ENCODE data around the gene PTGER3.

The PTGER3 gene

DNA sequence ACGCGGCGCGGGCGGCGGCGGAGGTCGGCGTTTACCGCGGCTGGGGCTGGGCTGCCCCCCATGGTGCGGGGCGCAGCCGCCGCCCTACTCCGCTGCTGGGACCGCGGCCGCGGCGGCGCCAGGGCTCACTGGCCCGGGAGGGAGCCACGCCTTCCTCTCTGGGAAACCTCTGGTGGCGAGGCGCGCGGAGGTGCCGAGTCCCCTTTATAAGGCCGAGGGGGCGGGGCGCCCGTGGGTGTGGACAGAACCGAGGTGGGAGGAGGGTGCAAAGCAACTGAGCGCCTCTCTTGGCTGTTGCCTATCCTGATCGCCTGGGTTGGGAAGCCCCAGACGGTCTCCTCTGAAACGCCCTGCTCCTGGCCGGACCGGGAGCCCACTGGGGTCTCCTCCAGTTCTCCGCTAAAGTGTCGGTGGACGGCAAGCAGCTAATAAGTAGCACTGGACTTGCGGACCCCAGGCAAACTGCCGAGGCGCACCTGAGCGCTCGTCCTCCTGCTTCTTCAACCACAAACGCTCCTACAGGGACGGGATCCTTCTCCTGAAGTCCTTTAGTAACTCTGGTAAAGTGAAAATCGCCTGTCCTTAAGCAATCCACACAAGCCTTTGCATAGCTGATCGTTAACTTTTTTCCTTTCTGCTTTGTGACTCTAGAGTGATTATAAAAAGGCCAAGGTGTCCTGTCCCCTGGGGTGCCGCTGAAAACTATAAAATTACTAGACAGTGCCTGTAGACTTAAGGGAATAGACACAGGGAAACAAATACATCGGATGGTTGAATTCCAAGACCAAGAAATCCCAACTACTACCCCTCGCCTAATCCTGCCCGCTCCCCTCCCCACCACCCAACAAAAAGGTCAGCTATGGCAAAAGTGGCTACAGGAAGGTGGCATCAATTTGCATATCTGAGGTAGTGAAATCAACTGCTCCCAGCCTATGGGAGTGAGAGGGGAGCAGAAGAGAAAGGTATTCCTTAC lies at the start of gene PTGER3:
Gene PTGER3, minus strand, starts transcription at position 182 of the 973 bp plus-strand sequence. CDS start 239 bp downstream, outside the sequence.
- DNase-seq: peak; percentile 53

DNA sequence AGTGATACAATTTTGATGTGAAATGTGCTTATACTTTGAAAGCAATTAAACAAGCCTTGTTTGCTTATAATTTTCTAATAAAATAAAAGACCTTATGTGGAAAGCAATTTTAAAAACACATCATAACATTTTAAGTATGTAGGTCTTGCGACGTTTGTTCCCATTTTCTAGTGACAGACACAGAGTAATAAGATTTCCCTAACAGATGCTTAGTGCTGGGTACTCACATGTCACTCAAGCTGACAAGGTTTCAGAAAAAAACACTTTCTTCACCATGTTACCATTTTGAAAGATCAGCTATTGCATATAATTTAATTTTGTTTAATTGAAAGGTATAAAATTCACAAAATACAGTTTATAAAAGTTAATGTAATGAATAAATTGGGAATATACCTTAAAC lies 47.3 kb upstream of the PTGER3 start:
- no peak for DNase-seq

DNA sequence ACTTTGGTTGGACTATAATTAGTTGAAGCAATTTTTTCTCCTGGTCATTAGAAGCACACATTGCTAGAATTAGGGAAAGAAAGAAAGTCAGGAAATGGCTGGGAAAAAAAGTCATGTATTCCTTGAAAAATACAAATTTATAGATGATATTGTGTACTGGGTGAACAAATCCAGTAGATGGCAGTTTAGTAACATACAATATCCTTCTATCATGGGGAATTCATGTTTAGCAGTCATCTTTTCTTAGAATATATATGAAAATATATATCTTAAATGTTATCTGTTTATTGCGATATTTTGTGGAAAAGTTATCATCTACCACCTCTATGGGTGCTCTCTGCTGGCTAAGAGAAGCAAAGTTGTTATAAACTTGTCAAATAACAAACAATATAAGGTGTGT lies 46.3 kb upstream of the PTGER3 start:
- no peak for DNase-seq

DNA sequence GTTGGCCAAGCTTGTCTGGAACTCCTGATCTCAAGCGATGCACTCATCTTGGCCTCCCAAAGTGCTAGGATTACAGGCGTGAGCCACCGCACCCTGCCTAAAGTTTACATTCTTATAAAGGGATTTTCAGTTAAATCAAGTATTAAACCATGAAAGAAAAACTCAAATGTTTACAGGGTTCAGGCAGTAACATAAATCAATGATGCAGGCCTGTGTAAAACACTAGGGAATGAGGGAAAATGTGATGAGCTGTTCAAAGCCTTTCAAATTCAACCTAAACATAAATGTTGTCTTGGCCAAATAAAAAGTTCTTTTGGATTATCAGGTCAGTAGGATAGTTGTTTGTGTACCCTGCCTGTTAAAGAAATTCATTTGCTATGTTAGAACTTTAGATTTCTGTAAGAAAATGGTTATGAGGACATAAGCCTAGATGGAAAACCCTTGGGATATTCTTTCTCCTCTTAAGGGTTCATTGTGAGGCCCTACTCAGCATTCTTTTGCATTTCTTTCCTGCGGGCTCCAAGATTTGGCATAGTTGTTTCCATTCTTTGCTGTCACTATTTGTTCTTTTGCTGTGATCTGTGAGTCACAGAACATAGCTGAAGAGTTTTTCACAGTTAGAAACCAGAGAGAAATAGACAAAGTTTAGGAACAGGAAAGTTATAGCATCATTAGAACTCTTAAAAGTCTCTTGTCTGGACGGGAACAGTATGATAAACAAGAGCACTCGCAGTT lies 42.1 kb upstream of the PTGER3 start:
- no peak for DNase-seq

DNA sequence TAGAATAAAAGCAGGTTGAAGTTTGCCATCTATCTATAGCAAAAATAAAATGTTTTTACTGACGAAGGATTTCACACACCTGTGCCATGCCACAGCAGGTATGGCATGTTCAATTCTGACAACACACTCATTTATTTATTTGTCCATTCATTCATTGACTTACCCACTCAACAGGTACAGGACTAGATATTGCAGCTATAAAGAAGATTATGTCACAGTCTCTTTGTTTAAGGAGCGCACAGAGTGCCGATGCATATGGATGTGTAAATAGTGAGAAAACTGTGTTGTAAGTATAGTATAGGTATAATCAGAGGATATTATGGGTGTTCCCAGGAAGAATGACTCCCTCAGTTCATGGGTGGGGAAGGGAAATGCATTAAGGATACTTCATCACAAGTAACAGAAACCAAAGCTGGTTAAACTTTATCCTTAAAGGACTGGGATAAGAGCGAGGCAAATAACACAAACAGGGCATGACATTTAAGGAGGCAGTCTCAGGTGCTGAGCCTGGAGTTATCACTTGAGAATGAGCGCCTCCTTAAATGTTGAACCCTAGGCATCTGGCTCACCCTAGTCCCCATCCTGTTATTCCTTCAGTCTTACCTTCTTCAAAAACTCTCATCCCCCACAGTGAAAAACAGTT lies 41.1 kb upstream of the PTGER3 start:
- no peak for DNase-seq

DNA sequence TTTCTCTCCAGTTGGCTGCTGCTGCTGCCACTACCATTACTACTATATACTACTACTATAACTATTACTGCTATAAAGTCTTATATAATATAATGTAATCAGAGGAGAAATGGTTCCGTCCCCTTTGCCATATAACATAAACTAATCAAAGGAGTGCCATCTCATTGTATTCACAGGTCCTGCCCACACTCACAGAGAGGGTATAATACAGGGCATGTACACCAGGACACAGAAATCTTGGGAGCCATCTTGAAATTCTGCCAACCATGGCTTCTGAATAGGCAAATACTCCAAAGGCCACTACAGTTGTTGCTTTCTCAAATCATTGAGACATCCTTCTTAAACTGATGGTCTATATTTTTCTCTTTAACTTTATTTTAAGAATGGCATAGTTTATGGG lies 40.1 kb upstream of the PTGER3 start:
- DNase-seq: no peak

DNA sequence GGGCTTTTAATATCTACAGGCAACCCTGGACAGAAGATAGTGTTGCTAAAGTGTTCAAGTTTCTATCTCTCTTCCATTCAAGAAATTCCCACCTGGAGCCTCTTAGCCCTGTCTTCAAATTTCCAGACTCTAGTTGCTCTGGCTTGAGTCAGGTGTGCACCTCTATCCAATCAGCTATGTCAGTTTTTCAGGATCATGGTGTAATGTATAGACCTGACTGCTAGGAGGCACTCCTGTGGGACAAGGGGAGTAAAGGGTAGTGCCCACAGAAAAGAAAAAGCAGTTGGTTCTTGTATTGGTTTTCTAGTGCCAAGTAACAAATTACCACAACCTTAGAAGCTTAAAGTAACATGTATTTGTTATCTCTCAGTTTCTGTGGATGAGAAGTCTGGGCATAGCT lies 39.4 kb upstream of the PTGER3 start:
- DNase-seq: no peak

DNA sequence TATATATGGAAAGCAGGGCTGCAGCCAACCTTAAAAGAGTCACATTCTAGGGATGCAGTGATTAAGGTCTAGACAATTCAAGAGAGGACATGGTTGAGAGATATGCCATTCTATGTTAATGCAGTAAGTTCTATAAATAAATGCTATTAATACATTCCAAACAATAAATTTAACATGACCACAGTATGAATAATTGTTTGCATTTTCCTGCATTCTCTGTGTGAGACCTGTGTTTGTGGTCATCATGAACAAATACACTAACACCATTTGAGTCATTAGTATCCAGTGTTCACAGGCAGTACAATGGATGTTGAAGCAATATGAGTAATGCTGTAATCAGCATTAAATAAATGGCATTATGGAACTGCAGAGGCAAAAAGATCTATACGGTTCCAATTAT lies 38.7 kb upstream of the PTGER3 start:
- DNase-seq: no peak

DNA sequence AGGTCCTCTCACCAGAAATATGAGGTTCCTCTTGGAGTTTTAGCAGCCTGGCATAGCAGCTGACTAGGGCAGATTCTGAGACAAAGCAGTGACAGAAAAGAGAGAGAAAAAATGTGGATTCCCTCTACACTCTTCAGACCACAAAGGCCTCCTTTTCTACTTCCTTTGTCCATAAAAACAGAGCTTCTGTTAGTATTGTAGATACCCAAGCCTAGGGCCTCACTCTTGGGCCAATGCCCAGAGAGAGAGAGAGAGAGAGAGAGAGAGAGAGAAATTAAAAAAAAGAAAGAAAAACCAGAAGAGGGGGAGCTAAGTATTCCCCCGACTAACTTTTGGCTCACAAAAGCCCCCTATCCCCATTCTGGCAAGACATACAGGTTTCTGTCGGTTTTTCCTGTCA lies 35.7 kb upstream of the PTGER3 start:
- no peak for DNase-seq

DNA sequence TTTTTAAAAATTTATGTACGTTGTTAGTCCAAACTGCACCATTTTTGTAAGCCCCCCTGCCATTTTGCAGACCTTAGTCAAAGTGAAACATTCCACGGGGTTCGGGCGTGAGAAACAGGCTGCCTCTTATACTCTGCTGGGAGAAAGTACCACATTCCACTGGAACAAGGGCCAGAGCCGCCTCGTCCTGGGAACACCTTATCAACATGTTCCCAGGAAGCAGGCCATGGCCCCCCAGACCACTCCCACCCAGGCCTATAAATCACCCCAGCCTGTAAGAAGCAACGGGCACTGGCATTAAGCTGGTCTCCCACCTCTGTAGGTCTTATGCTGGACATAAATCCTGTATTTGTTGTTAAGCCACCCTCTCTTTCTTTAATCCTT lies 34.1 kb upstream of the PTGER3 start:
- DNase-seq: peak; percentile 3

DNA sequence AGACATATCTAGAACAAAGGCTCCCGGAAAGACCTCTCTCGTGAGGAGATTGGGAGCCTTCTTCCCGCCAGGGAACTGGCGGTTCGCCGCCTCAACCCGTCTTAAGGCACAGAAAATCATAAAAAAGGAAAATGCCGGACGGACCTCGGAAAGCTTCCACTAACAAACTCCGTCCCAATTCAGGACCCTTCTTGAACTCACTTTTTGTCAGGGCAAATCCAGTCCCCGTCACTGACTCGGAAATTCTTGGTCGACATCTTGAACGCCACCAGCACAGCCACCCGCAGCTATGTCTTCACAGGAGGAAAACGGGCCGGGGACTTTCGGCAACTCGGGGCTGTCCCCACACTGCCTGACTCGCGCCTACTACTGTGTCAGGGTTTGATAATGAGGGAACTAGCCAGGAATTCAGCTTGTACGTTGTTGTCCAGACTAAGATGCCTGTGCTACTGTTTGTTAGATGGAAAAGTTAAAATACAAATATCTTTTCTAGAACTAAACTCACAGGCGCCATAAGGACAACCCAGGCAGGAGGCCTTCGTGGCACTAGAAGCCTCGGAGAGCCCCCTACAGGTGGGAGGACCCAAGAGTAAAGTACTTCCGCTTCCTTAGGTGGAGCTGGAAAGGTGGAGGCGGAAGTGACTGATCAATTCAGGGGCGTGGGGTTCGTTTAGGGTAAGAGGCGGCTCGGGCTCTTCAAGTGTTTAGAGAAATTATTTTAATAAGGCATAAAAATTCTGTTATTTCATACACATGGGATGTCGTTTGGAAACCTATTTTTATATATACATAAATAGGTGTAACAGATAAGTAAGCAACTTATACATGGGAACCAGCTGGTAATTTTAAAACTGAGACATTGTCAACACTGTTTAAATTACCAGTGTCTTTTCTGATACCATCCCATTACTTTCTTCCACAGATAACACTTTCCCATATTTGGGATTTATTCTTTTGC lies 33.4 kb upstream of the PTGER3 start, which contains the start of gene ZRANB2:
Gene ZRANB2, minus strand, starts transcription at position 297 of the 958 bp plus-strand sequence. Its CDS starts 40 bp downstream, at position 257.
- peak; percentile 89 for DNase-seq

DNA sequence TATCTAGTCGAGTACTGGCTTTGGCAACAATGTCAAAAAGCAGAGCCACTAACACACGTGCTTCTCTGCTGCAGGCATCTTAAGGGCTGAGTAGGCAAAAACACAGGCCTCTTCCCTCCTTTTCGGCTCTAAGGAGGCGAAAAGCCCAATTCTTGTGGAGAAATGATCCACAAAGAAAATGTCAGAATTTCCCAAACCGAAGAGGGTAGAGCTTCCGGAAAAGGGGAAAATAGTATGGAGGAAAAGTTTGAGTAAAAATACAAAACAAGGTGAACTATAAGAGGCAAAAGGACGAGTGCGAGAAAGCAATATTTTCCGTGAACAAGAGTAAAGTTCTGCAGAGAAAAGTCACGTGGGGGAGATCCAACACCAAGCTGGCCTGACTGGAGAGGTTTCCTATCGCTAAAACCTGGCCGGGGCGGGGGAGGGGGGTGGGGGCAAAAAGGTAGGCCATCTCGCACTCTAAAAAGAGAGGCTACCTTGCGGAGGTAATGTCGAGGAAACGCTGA lies 32.7 kb upstream of the PTGER3 start:
- no peak for DNase-seq

DNA sequence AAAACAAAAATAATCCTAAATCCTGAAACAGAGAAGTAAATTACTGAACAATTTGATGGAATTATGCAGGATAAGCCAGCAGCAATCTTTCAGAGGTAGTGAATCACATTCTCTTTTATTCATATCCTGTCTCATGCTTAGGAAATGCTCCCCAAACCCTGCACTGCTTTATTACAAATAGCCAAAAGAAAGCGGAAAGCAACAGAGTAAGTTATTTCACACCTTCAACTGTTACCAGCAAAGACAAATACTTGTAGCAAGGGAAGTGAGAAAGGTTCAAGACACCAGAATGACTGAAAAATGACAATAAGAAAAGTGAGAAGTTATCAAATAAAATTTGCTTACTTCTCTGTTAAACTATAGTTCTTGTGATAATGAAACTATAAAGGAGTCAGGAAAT lies 27.1 kb upstream of the PTGER3 start:
- no peak for DNase-seq

DNA sequence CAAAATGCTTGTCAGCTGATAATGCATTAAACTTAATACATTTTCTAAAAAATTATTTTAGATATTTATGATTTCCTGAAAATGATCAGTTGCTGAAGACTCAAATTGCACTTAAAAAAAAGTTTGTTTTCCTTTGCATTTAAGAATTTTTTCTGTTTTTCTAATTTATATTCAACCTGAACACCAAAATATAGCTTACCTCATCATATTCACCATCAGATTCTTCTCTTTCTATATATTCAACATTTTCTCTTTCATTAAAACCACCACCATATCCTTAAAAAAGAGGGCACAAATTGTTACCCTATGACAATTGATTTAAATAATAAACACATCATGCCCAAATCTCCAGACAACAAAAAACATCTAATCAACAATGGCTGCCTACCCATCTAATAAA lies 24.7 kb upstream of the PTGER3 start:
- DNase-seq: no peak

DNA sequence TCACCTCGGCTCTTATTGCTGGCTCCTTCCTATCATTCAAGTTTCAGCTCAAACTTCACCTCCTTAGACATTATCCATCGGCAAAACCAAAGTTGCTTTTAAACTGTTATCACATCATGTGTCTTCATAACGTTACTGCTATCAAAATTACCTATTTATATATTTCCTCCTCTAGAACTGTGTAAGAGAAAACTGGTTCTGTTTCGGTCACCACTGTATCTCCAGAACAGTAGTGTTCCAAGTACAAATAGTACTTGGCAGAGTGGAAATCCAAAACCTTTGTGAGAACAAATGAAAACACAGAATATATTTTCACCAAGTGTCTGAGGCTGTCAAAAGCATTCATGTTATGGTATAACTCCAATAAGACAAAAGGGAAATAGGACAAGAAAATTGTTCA lies 24.1 kb upstream of the PTGER3 start:
- no peak for DNase-seq

DNA sequence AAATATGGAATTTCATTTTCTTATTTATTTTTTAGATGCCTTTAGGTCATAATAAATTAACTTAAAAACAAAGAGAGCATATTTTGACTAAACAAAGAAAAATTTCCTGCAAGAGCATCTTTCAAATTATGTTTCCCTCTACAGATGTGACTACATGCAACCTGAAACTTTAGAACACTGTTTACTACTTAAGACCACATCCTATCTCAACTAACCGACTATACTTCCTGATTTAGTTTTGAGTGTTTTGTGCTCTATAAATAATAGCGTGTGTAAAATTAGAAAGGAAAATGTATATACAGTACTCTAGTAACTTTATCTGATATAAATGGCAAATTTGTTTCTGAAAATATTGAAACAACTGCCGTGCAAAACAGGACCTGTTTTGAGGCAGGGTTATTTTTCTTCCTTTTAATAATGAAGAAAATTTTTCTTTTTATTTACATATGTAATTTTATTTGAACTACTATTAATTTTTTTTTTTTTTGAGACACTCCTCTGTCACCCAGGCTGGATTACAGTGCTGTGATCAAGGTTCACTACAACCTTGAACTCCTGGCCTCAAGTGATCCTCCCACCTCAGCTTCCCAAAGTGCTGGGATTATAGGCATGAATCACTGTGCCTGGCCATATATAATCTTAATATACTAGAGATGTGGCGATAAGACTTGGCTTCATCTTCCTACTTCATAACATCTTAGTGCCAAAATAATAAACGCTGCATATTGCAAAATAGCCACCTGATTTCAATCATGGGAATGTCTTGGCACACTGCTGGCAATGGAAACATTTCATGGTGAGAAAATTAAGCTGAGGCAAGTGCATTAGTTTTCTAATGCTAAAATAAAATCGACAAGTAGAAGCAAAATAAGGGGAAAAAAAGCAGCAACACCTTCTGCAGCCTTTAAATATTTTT lies 21.0 kb upstream of the PTGER3 start:
- no peak for DNase-seq

DNA sequence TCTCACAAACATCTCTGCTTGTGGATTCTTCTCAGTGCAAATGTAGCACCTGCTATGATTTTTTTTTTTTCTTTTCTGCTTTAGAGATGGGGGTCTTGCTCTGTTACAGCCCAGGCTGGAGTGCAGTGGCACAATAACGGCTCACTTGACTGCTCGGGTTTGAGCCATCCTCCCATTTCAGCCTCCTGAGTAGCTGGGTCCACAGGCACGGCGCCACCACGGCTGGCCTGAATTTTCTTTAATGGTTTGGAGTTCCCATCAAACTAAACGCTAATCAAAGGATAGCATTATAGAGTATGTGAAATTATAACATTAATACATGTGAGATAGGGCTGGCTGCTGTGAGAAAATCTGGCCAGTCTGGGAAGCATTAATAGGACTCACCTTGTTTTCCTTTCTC lies 7.2 kb upstream of the PTGER3 start:
- DNase-seq: no peak

DNA sequence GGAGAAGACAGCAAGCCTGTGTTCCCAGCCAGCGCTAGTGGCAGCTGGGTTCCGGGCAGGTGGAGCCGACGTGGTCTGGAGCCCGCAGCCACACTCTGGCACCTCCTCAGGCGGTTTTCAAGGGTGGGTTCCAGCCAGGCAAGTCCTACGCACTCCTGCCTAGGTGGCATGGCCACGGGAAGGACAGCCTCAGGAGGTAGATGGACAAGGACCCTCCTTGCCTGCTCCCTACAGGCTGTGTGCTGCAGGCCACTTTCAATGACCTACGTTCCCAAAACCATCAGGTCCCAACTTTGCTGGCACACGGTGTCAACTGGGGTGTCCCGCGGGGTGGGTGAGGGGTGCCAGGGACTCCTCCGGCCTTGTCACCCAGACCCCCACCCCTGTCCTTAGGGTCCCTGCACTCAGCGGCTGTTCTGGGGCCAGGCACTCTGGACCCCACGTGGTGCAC lies 6.7 kb upstream of the PTGER3 start:
- DNase-seq: peak; percentile 11

DNA sequence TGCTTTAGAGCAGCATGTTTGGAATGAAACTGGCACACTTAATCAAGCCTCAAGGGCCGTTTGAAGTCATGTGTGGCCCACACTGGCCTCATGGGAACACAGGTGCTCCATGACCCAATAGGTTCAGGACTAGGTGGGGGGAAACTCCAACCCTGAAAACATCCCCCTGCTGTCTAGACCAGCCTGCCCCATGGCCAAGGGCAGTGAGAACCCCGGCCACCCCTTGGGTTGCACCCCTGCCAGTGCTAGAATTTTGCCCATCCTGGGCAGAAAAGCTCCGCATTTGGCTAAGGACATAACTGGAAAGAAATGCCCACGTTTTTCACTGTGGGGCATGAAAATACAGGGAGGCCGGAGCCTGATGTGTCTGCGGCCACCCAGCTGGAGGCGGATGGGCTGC lies 6.1 kb upstream of the PTGER3 start:
- no peak for DNase-seq

DNA sequence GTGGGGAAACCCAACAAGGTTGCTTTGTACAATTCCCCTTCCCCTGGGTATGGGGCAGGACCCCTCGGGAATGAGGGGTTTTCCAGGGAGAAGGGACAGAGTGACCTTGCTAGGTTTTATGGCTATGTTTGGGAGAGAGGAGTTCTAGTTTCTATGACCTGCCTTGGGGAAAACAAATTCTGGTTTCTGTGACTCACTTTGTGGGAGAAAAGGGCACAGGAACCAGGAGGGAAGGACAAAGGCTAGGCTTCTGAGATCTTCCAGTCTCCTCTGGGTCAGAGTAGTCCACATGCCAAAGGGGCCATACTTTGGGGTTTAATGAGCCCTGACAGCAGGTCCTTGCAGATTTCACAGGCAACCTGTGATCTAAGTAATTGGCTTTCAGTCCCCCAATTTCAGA lies 5.5 kb upstream of the PTGER3 start:
- no peak for DNase-seq
